DMS153 treated with DMSO at 0.1 percent for 48 hours (cell line): Measurements from ENCODE around the gene SIM2.

Source experiments
- DNase-seq: peaks from one replicate; lab custom pipeline; 2025; ENCODE audit not compliant: unreplicated experiment; lab: John Stamatoyannopoulos, UW

Gene SIM2

DNA sequence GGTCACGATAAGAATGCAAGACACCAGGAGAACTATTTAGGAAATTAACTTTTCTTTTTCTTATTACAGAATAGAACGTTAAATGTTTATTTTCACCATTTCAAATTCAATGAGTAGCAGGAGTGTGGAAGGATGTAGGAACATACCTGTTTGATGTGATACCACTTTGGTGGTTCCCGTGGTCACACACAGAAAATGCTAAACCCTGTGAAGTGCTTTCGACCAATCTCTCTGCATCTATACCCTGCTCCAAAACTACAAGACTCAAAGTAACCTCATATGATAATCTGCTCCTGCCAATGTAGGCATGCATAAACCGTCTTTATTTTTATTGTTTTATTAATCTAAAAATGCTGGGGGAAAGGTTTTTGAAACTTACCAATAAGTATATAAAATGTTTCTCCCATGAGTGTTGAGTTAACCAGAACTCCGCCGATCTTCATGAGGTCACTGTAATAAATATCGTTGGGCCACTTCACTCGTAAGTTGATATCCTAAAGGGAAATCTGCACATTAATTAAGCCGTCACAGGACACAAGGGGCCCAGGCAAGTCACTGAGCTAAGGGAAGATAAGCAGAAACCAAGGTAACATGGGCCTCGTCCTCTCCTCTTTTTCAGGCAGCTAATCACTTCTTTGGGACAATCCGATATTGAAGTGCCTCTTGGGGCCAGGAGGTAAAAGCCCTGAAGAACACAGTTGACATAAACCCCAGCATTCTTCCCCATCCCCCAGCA is 60.6 kb downstream of the SIM2 start:
- no peak for DNase-seq

- no peak for DNase-seq
These were observed 62.8 kb downstream of the SIM2 start for GRCh38 chr21:36761685-36762084.

- DNase-seq, result no peak
These were observed 63.7 kb downstream of the SIM2 start for GRCh38 chr21:36762642-36763041.

DNA sequence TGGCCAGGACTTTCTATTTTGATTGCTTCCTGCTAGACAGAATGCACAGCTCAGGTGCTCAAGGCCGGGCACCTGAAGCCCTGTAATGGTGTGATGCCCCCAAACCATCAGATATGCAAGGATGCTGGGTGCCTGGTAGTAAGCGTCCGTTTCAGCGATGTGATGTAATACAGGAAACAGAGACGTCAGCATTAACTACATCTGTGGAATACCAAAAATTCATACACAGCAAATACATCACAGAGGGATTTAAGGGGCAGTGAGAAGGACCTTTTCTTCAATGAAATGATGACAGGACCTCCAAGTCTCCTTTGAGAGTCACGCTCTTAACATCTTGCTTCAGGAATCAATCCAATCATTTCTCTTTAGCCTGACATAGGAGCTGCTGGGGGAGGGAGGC is 64.4 kb downstream of the SIM2 start:
- no peak for DNase-seq

DNA sequence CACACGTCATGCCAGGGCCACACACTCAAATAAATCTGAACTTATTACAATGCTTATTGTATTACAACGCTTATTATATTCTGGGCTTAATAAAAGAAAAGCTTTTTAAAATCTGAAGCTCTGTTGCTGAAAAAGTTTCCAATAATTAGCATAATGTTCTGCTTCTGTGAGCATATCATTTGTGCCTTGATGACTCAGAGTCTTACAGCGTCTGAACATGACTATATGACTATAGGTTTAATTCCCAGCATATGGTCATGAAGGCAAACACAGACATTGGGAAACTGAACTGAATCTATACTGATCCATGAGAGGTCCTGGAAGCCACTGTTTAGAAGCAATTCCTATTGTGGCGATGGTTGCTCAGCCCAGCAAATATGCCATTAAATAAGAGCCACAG is 66.3 kb downstream of the SIM2 start:
- no peak for DNase-seq

DNA sequence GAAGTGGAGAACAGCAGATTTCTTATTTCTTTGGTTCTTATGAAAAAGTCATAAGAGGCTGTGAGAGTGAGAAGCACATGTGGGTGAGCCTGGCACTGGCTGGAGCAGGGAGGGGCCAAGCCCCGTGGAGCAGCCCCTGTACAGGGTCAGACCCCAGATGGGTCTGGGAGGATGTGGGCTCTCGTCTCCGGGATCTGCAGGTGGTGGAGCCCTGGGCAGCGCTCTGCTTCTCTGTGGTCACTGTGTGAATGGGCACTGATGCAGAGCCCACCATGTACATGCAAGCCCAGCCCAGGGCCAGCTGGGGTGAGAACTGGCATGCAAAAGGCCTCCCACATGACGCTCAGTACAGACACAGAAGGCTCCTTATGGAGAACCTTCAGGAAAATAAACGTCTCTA is 67.6 kb downstream of the SIM2 start:
- DNase-seq, result no peak

DNA sequence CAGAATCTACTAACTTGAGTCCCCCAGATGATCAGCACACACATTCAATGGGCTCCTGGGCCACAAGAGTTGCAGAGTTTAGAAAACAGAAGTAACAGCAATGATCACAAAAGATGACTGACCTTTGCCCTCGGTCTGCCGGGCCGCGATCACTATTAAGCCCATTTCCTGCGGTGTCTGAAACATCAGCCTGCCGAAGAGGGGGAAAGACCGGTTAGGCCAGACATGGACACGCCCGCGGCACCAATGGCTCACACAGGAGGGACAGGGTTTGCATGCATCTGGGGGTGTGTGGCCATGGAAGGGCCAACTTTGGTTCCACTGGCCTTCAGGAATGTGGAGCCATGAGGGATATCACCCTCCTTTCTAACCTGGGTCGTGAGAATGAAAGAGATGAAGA is 68.2 kb downstream of the SIM2 start:
- DNase-seq, result no peak

DNA sequence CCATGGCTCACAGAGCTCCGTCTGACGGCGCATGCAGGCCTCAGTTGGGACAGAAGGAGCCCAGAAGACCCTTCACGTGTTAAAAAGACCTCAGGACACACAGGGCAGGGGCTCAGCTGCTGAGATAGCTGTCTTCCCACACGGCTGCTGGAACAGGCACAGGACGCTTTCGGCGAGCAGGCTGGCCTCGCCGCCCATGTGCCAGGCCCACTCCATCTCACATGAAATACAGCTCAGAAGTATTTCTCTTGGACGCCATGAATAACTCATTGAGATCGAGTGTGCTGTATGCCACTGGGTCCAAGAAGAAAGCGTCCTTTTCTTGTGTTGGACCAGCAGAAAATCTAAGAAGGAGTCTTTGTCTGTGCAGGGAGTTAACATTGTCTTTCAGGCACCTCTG is 69.6 kb downstream of the SIM2 start:
- no peak for DNase-seq

DNA sequence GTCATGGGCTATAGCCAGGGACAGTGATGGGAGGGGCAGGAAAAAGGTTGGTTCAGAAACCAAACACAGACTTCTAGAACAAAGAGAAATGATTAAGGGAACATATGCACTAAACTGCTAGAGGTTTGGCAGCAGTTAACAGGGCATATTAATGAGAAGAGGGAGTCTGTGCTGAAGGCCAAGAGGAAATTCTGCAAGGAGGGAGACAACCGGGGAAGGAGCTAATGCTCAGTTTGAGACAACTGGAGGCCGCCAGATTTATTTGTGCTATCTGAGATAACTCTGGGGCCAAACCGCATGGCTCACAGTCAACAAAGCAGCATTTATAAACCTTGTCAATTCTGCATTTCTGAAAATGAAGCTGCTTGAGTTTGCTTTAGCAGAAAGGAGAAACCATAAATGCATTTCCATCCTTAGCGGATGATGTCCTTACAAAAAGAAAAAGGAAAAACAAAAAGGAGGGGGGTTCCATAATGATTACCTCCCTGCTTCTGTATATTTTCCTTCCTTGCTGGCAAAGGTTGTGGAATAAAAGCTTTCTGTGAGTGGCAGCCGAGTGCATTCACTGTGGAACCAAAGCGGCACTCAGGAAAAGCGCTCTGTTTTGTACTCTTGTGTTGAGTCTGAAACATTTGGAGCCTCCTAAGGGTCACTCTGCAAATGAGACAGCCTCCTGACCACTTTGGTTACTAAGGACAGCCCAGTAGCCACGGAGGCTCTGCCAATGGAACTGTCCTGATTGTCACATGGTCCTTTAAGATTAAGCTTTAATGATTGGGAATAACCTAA is 70.3 kb downstream of the SIM2 start:
- peak; percentile 17 for DNase-seq

GRCh38 chr21:36773117-36773516 is 74.2 kb downstream of the SIM2 start:
- no peak for DNase-seq

- DNase-seq, result no peak
These were observed 75.1 kb downstream of the SIM2 start for GRCh38 chr21:36773995-36774394.

GRCh38 chr21:36776981-36777617 is 78.2 kb downstream of the SIM2 start:
- no peak for DNase-seq

GRCh38 chr21:36780861-36781260 is 81.9 kb downstream of the SIM2 start:
- DNase-seq, result no peak

DNA sequence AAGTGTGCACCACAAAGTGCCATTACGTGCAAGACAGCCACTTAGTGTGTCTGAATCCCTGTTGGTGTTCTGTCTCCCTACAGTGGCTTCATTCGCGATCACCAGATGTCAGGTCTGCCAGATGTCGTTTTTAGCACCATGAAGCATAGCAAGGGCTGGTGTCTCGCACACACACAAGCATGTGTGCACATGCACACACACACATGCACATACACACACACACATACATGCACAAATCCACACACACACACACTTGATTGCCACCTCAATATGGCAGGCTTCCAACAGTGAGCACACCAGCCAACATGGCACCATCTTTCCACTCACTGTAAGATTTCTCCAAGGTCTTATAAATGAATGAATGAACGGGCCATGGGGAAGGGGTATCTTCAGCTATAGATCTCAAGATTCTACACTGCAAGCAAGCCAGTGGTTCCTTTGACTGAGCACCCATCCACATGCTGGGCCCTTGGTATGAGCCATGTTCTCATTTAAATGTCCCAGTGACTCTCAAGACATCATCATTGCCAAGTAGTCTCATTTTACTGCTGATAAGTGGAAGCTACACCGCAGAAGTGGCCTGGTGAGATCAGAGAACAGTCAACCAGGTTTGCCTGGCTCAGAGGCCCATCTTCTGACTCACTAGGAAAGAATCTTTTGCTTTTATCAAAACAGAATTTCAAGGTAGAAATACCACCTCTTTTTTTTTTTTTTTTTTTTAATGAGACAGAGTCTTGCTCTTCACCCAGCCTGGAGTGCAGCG is 84.9 kb downstream of the SIM2 start:
- DNase-seq, result no peak

DNA sequence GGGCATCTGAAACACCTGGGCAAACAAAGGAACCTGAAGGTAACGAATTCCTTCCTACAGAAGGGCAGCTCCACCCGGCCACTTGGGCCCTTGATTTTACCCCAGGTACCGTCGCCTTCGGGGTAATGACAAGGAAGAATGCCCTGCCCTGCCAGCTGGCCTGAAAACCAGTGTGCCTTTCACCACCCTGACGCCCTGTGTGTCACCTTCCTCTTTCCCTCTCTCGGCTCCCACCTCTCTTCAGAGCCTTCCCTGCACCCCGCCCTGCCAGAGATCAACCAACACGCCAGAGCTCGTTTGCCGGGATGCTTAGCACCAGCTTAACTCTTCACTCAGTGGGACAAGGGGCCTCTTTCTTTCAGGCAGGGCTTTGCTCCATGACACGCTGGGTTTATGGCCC is 86.0 kb downstream of the SIM2 start:
- no peak for DNase-seq

DNA sequence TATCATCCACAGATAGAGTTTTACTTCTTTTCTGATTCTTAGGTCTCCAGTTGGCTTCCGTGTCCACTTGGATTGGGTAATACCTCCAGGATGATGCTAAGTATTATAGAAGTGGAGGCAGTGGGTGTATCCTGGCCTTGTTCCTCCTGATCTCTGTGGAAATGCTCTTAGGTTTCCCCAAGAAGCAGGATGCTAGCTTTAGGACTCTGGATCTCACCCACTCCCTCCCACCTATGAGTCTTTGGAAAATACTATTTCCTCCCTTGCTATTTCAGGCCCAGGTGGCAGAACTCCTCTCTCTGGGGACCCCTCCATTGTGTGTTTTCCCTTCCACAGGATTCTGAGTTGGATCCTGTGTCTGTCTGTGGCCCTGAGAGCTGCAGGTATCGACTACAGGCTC is 86.7 kb downstream of the SIM2 start:
- no peak for DNase-seq

GRCh38 chr21:36786186-36786585 is 87.3 kb downstream of the SIM2 start:
- no peak for DNase-seq

- no peak for DNase-seq
These were observed 89.3 kb downstream of the SIM2 start for GRCh38 chr21:36788120-36788638.

GRCh38 chr21:36790616-36791015 is 91.7 kb downstream of the SIM2 start:
- no peak for DNase-seq

DNA sequence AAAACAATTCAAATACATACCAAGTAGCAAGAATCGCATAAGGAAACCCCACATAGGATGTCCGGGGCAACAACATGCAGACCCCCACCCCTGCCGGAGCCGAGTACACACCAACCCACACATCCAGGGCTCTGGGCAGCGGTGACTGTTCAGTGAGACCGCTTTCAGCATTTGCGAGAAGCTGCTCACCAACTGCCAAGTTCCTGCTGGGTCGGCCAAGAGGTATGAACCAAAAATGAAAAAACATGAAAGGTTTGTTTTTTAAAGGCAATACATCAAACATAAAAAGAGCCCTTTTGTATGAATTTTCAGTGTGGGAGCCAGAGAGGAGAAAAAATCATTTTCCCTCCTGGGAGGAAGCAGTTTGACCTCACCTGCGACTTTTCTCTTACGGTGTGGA is 92.3 kb downstream of the SIM2 start:
- no peak for DNase-seq
